GM12873 (cell line): ENCODE results near the gene BCAR1.

Experiments used
- CTCF ChIP-seq: IDR thresholded peaks from 2 replicates; pipeline ENCODE4 v1.5.1; 2012; ENCODE audit warnings: low read depth, mild to moderate bottlenecking, moderate library complexity, low read length, control low read depth; ENCODE audit not compliant: insufficient read depth; ENCODE audit errors: missing control alignments

Gene BCAR1

DNA sequence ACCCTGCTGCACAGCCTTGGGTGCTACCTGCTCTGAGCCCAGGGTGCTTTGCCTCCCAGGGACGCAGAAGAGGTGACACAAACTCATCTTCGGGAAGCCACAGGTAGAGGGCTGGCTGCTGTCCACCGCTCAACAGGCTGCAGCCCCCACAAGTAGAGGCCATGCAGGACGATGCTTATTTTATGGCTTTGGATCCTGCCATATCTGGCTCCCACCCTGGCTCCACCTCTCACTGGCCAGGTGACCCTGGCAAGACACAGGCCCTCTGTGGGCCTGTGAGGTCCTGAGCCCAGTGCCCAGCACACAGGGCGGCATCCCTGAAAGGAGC, 11.3 kb upstream of the BCAR1 start:
- no peak for TF ChIP-seq CTCF

- TF ChIP-seq CTCF = no peak
Measured at GRCh38 chr16:75262104-75262799, 10.8 kb upstream of the BCAR1 start.

- no peak for TF ChIP-seq CTCF
Measured at GRCh38 chr16:75261590-75262078, 10.2 kb upstream of the BCAR1 start.

GRCh38 chr16:75260851-75261589, 9.6 kb upstream of the BCAR1 start:
- no peak for TF ChIP-seq CTCF

- no peak for TF ChIP-seq CTCF
Measured at GRCh38 chr16:75258807-75259141, 7.3 kb upstream of the BCAR1 start.

- TF ChIP-seq CTCF = no peak
Measured at GRCh38 chr16:75257886-75258806, 6.7 kb upstream of the BCAR1 start.
